Neural cell (in vitro differentiated cells): Measurements from ENCODE around the gene PGS1. TPM values are rescaled to one million over a fixed set of nuclear protein-coding genes. Genes with fewer than 3 reads are reported as not detected.

Experiments
- H2AFZ ChIP-seq: fragments of 200-600, 300-800 bp; sonication (generic), shearing (Covaris generic); 2 replicates; pipeline ENCODE4 v1.6.0; 2014; ENCODE audit warnings: low read depth, mild to moderate bottlenecking, antibody characterized with exemption, low read length, moderate library complexity
- H3F3A ChIP-seq: fragments of 200-600 bp; shearing (Covaris generic); 2 replicates; pipeline ENCODE4 v1.6.1; 2016; ENCODE audit warnings: mild to moderate bottlenecking, moderate library complexity, mixed read lengths, antibody characterized with exemption, low read length; ENCODE audit not compliant: insufficient read depth, poor library complexity, severe bottlenecking
- H3K27ac ChIP-seq: fragments of 200-600, 300-800 bp; sonication (generic), shearing (Covaris generic); 2 replicates; pipeline ENCODE4 v1.5.1; 2014; ENCODE audit warnings: mild to moderate bottlenecking, low read length, moderate library complexity
- H3K27me3 ChIP-seq: fragments of 300-800, 200-600 bp; sonication (generic), shearing (Covaris generic); 2 replicates; pipeline ENCODE4 v1.6.0; 2014; ENCODE audit warnings: mild to moderate bottlenecking, low read depth, low read length, moderate library complexity; ENCODE audit not compliant: insufficient read depth
- H3K36me3 ChIP-seq: fragments of 300-800, 200-600 bp; sonication (generic), shearing (Covaris generic); 2 replicates; pipeline ENCODE4 v1.5.1; 2014; ENCODE audit warnings: mild to moderate bottlenecking, antibody characterized with exemption, low read length, moderate library complexity; ENCODE audit not compliant: insufficient read depth
- H3K4me2 ChIP-seq: fragments of 300-800, 200-600 bp; sonication (generic), shearing (Covaris generic); 2 replicates; pipeline ENCODE4 v1.6.0; 2014; ENCODE audit warnings: mild to moderate bottlenecking, low read length
- H3K4me3 ChIP-seq: fragments of 300-800, 200-600 bp; sonication (generic), shearing (Covaris generic); 2 replicates; pipeline ENCODE4 v1.5.1; 2014; ENCODE audit warnings: mild to moderate bottlenecking, low read length, moderate library complexity
- H3K79me2 ChIP-seq: fragments of 200-600 bp; shearing (Covaris generic); replicated peaks from 2 replicates; pipeline ENCODE4 v1.6.0; 2014; ENCODE audit warnings: mild to moderate bottlenecking, low read length, moderate library complexity; ENCODE audit not compliant: insufficient read depth
- H3K9ac ChIP-seq: fragments of 300-800, 200-600 bp; sonication (generic), shearing (Covaris generic); 2 replicates; pipeline ENCODE4 v1.6.1; 2016; ENCODE audit warnings: mild to moderate bottlenecking, low read length, mixed read lengths
- H3K9me2 ChIP-seq: fragments of 200-600 bp; shearing (Covaris generic); 2 replicates; pipeline ENCODE4 v1.6.1; 2016; ENCODE audit warnings: mild to moderate bottlenecking, low read length, mixed read lengths; ENCODE audit not compliant: insufficient read depth
- H3K9me3 ChIP-seq: fragments of 200-600, 300-800 bp; sonication (generic), shearing (Covaris generic); 2 replicates; pipeline ENCODE4 v1.6.1; 2016; ENCODE audit warnings: mild to moderate bottlenecking, mixed run types, low read length, moderate library complexity, mixed read lengths
- H4K20me1 ChIP-seq: fragments of 200-600 bp; shearing (Covaris generic); 2 replicates; pipeline ENCODE4 v1.6.1; 2016; ENCODE audit warnings: mild to moderate bottlenecking, mixed run types; ENCODE audit not compliant: insufficient read depth
- EP300 ChIP-seq: fragments of 450-650 bp; conservative IDR thresholded peaks from 2 replicates; pipeline ENCODE4 v1.6.1; 2014; ENCODE audit warnings: antibody characterized with exemption, mild to moderate bottlenecking, moderate library complexity; ENCODE audit not compliant: poor library complexity, severe bottlenecking
- EZH2 ChIP-seq: fragments of 200-600, 300-800 bp; shearing (Covaris generic), sonication (generic); IDR thresholded peaks from 2 replicates; pipeline ENCODE4 v1.6.1; 2014; ENCODE audit warnings: antibody characterized with exemption, low read length, borderline replicate concordance, mild to moderate bottlenecking; ENCODE audit not compliant: insufficient read depth, poor library complexity, severe bottlenecking
- MXI1 ChIP-seq: fragments of 450-650 bp; conservative IDR thresholded peaks from 2 replicates; pipeline ENCODE4 v1.6.1; 2014; ENCODE audit warnings: antibody characterized with exemption, mild to moderate bottlenecking; ENCODE audit not compliant: poor library complexity, severe bottlenecking
- POLR2AphosphoS5 ChIP-seq: IDR thresholded peaks from 2 replicates; pipeline ENCODE4 v1.6.1; 2012
- RAD21 ChIP-seq: fragments of 450-650 bp; conservative IDR thresholded peaks from 2 replicates; pipeline ENCODE4 v1.6.1; 2014; ENCODE audit warnings: antibody characterized with exemption, mild to moderate bottlenecking, moderate library complexity
- SMC3 ChIP-seq: fragments of 450-650 bp; conservative IDR thresholded peaks from 2 replicates; pipeline ENCODE4 v1.6.1; 2014; ENCODE audit warnings: antibody characterized with exemption, mild to moderate bottlenecking, moderate library complexity; ENCODE audit not compliant: poor library complexity
- TAF1 ChIP-seq: IDR thresholded peaks from 2 replicates; pipeline ENCODE4 v1.6.1; 2012; ENCODE audit warnings: low read depth
- polyA plus RNA-seq: library from polyadenylated mRNA; depleted of rRNA; stranded (reverse); fragments of >200 nt; gene quantifications from 2 replicates; pipeline ENCODE4 v1.2.3, GENCODE V29; 2014
- TF ChIP-seq, protein P1 (sequence below): fragments of 450-650 bp; IDR thresholded peaks from 2 replicates; pipeline ENCODE4 v1.5.1; 2014; ENCODE audit warnings: antibody characterized with exemption, mild to moderate bottlenecking, moderate library complexity; ENCODE audit not compliant: poor library complexity, severe bottlenecking
- TF ChIP-seq, protein P2 (sequence below): IDR thresholded peaks from 2 replicates; pipeline ENCODE4 v1.6.1; 2012; ENCODE audit warnings: borderline replicate concordance

The PGS1 gene
- polyA plus RNA-seq, 1 donor from 2014 or later: 65.7 TPM

DNA sequence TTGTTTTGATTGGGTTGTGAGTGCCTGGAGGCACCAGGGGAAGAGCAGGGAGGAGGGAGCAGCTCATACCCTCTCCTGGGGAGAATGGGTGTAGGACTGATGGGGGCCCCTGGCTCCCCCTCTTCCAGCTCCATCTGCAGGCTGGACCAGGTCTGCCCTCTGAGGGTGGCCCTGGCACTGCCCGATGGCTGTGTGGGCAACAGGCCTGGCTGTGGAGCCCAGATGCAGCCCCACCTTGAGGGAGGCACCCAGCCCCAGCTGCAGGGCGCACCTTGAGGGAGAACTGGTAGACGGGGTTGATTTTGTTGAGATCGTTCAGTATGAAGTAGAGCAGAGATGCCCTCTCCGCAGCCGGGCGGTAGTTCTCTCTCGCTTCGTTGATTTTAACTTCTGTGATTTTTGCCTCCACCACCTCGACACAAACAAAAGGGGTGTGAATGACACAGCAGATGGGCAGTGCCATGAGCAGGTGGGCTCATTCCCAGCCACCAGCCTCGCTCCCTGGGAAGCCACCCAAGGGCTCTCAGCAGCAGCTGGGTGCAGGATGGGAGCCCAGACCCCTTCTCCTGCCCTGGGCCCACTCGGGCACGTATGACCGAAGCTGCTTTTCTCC is 71.6 kb downstream of the PGS1 start:
- Histone ChIP-seq H3K79me2 (no peaks in the 10 kb centered on the region), H3K9ac (no peak overlapping the region), H2AFZ (no peak overlapping the region), H3K36me3 (no peaks in the 10 kb centered on the region), H3F3A (no peaks in the 10 kb centered on the region), H3K9me3 (no peaks in the 10 kb centered on the region), H3K4me3 (no peak overlapping the region), H3K27ac (no peak overlapping the region), H4K20me1 (no peaks in the 10 kb centered on the region), H3K4me2 (no peak overlapping the region), H3K27me3 (no peaks in the 10 kb centered on the region), H3K9me2 (no peaks in the 10 kb centered on the region)
- no peak for TF ChIP-seq RAD21
- TF ChIP-seq MXI1: no peak
- no peak for TF ChIP-seq SMC3
- no peak for TF ChIP-seq EP300
- no peak for TF ChIP-seq POLR2AphosphoS5
- TF ChIP-seq EZH2: no peak

DNA sequence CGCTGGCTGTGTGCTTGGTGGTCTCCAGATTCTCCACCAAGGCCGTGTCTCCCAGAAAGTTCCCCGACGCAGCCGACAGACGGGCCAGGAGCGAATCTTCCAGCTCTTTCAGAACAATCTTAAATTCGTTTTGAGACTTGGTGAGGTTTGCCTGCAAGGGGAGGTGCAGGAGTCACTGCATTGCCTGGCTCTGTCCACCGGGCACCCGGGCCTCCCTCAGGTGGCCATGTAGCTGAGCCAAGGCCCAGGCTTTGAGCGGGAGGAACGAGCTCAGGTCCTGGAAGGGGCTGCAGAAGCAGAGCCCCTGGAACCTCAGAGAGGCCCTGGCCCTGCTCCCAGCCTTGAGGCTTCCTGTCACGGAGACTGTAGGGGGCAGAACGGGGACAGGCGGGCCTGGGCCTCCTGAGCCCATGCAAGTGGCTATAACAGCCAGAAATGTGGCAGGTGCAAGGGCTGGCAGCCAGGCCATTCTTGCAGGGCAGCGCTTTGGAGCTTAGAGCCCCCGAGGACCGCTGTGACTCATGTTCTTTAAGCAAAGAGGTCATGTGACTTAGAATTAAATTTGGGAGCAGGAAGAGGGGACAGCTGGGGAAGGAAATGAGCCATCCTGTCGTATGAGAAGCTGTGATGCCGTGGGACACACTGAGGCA is 72.4 kb downstream of the PGS1 start:
- H3F3A ChIP-seq: no peaks in the 10 kb centered on the region
- H3K4me3 ChIP-seq: no peak overlapping the region
- no peak overlapping the region for H3K9ac ChIP-seq
- H3K9me2 ChIP-seq: no peaks in the 10 kb centered on the region
- H2AFZ ChIP-seq: no peak overlapping the region
- no peak overlapping the region for H3K4me2 ChIP-seq
- no peak for TF ChIP-seq EZH2
- TF ChIP-seq MXI1: no peak
- TF ChIP-seq RAD21: no peak
- TF ChIP-seq POLR2AphosphoS5: no peak
- TF ChIP-seq SMC3: no peak
- TF ChIP-seq, protein P1, sequence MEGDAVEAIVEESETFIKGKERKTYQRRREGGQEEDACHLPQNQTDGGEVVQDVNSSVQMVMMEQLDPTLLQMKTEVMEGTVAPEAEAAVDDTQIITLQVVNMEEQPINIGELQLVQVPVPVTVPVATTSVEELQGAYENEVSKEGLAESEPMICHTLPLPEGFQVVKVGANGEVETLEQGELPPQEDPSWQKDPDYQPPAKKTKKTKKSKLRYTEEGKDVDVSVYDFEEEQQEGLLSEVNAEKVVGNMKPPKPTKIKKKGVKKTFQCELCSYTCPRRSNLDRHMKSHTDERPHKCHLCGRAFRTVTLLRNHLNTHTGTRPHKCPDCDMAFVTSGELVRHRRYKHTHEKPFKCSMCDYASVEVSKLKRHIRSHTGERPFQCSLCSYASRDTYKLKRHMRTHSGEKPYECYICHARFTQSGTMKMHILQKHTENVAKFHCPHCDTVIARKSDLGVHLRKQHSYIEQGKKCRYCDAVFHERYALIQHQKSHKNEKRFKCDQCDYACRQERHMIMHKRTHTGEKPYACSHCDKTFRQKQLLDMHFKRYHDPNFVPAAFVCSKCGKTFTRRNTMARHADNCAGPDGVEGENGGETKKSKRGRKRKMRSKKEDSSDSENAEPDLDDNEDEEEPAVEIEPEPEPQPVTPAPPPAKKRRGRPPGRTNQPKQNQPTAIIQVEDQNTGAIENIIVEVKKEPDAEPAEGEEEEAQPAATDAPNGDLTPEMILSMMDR: no peak
- TF ChIP-seq, protein P2, sequence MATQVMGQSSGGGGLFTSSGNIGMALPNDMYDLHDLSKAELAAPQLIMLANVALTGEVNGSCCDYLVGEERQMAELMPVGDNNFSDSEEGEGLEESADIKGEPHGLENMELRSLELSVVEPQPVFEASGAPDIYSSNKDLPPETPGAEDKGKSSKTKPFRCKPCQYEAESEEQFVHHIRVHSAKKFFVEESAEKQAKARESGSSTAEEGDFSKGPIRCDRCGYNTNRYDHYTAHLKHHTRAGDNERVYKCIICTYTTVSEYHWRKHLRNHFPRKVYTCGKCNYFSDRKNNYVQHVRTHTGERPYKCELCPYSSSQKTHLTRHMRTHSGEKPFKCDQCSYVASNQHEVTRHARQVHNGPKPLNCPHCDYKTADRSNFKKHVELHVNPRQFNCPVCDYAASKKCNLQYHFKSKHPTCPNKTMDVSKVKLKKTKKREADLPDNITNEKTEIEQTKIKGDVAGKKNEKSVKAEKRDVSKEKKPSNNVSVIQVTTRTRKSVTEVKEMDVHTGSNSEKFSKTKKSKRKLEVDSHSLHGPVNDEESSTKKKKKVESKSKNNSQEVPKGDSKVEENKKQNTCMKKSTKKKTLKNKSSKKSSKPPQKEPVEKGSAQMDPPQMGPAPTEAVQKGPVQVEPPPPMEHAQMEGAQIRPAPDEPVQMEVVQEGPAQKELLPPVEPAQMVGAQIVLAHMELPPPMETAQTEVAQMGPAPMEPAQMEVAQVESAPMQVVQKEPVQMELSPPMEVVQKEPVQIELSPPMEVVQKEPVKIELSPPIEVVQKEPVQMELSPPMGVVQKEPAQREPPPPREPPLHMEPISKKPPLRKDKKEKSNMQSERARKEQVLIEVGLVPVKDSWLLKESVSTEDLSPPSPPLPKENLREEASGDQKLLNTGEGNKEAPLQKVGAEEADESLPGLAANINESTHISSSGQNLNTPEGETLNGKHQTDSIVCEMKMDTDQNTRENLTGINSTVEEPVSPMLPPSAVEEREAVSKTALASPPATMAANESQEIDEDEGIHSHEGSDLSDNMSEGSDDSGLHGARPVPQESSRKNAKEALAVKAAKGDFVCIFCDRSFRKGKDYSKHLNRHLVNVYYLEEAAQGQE: no peak
- TF ChIP-seq TAF1: no peak
- no peak for TF ChIP-seq EP300
- no peaks in the 10 kb centered on the region for H3K27me3 ChIP-seq
- no peaks in the 10 kb centered on the region for H3K79me2 ChIP-seq
- no peaks in the 10 kb centered on the region for H4K20me1 ChIP-seq
- no peak overlapping the region for H3K27ac ChIP-seq
- H3K36me3 ChIP-seq: no peaks in the 10 kb centered on the region
- no peaks in the 10 kb centered on the region for H3K9me3 ChIP-seq
